GM19324 (cell line): Measurements from ENCODE around the gene CAPN3.

Experiments used
- ATAC-seq: cut with Tn5 transposase; IDR thresholded peaks from one replicate; pipeline ENCODE4 v1.9.1; 2021; ENCODE audit warnings: mild to moderate bottlenecking, moderate library complexity; ENCODE audit not compliant: unreplicated experiment, low FRiP score

The CAPN3 gene

DNA sequence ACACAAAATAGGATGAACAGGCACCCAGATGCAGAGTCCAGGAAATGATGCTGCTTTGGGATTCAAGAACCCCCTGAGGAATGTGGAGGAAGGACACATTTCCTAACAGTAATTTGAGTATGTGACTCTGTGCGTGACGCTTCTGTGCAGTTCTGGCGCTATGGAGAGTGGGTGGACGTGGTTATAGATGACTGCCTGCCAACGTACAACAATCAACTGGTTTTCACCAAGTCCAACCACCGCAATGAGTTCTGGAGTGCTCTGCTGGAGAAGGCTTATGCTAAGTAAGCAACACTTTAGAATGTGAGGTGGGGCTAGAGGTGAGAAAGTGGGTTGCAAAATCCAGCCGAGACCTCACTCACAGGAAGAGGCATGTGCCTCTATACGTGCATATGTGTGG is 28.3 kb downstream of the CAPN3 start:
- no peak for ATAC-seq

DNA sequence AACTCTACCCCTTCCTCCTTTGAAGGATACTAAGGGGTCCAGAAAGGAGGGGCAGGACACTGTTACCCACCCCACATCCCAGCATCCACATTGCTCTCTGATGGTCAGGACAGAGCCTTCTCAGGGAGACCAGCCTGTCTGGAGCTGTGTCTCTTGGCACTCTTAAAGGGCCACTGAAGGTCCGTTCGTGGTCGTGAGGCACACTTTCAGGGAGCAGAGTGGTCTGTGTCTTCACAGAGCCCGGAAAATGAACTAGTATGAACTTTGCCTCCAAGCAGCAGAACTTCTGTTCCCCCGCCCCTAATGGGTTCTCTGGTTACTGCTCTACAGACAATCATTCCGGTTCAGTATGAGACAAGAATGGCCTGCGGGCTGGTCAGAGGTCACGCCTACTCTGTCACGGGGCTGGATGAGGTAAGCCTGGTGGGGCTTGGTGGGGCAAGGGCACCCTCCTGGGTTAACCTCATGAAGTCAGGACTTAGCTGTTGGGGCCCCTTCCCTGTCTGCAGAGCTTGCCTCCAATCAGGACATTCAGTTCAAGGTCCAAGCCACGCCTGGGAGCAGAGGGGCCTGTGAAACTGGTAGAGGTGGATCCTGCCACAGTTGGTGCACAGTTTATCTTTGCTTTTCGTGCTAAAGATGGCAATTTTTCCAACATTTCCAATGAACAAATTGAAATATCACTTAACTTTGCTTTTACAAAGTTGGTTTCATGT is 33.2 kb downstream of the CAPN3 start:
- ATAC-seq = no peak

DNA sequence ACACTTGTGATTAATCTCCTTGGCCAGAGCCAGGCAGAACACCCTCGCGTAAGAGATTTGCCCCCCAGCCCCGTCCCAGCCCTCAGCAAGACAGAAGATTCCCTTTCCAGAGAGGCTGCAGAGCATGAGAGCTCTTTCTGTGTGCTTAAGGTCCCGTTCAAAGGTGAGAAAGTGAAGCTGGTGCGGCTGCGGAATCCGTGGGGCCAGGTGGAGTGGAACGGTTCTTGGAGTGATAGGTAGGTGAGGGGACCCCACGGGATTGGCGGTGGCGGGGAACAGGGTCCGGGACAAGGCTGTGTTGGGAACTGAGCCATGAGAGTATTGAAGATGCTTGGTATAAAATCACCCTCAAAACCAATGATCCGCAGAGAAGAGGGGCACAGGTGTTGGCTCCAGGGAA is 34.8 kb downstream of the CAPN3 start:
- ATAC-seq = no peak

DNA sequence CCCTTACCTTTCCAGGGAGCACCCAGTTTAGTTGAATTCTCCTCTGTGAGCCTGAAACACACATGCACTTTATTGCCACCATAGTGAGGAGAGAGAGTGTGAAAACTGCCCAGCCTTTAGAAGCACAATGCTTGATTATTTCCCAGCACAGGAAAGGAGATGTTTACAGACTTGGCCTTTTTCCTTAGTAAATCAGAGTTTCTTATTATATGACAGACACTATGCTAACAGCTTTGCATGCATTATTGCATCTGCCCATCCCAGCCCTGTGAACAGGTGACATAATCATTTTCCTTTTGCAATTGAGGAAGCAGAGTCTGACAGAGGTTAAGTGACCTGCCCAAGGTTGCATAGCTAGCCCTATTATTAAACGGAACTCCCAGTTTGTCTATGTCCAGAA is 36.5 kb downstream of the CAPN3 start:
- no peak for ATAC-seq

DNA sequence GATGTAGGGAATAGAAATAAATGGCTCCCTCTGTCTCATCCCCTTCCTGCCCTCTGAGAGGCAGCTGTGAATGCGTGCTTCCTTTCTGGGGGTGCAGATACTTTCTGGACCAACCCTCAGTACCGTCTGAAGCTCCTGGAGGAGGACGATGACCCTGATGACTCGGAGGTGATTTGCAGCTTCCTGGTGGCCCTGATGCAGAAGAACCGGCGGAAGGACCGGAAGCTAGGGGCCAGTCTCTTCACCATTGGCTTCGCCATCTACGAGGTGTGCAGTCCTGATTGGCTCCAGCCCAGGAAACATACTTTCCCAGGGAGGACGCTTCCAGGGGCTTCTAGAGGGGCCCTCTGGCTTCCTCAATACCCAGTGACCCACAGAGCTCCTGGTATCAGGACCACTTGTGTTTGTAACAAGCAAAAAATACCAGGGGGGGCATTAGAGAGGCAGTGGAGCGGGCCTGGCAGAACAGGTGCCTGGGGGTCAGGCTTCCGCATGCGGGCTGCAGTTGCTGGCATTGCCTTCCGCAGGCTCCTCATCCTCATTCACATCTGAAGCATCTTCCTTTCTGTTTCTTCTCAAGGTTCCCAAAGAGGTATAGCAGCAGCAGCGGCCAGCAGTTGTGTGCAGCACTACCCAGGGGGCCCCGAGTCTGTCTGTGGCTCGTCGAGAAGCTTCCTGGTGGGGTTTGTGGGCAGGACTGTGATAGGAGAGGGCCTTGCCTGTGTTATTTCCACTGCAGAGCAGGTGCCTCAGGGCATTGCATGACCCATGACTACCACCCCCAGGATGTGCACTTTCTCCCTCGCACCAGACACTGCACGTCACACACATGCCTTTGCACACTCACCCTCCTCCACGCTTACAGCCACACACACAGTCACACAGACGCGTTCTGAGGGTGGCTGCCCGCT is 42.5 kb downstream of the CAPN3 start:
- no peak for ATAC-seq

DNA sequence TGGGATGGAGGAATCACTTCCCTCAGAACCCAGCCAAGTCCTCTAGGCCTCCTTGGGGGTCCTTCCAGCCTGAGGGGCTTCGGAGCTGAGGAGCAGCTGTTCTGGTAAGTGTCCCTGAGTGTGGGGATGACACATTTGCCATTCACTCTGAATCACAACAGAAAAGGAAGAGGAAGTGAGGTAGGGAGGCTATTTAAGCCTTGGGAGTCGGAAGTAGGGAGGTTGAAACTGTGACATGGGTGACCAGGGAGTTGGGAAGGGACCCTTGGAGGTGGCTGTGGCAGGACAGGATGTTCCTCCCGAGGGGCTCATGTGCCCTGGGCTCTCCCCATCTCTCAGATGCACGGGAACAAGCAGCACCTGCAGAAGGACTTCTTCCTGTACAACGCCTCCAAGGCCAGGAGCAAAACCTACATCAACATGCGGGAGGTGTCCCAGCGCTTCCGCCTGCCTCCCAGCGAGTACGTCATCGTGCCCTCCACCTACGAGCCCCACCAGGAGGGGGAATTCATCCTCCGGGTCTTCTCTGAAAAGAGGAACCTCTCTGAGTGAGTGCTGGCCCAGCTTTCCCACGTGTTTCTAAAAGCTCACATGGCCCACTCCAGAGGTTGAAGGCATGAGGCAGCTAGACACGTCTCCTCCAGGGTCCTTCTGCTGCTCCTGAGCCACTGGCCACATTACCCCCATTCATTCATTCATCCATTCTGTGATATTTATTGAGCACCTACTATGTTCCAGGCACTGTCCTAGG is 43.3 kb downstream of the CAPN3 start:
- no peak for ATAC-seq

DNA sequence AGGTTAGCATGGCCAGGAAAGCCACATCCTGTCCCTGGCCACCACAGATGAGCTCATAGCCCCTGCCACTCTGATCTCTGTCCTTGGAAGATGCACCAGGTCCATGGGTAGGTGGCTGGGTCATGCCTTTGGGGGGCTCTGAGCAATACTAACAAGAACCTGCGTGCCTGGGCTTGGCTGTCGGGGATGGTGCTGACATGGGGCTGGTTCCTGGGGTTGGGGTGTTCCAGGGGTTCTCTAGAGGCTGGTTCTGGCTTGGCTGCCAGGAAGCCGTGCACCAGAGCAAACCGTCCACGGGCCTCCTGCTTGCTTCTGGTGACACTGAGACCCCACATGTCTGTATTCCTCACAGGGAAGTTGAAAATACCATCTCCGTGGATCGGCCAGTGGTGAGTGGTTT is 44.1 kb downstream of the CAPN3 start:
- no peak for ATAC-seq

DNA sequence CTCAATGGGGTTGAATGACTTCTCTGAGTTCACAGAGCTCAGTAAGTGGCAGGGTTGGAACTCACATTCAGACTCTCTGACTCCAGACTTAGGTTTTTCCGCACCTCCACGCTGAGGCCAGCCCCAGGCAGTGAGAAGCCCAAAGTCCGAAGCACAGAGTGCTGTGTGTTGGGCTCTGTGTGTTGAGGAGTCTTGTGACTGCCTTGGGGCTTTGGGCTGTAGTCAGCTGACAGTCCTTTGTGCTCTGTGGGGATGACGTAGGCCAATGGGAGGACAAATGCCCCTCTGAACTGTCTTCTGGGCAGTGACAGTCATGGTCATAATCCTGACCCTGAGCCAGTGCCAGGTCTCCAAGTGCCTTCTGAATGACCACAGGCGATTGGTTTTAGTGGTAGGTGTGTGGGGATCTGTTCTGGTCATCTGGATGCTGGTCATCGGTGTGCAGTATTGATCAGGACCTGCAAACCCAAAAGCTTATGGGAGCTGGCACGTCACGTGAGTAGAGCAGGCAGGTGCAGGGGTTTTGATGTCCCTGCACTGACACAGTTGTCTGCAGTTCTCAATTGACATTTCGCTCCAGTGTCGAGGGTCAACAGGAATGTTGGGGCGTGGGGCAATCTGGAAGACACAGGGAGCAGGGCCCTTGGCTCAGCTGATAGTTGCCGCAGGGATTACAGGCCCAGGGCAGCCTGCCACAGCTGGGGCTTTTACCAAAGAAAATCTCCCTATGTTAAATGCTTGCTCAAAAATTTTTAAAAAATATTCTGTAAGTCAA is 45.3 kb downstream of the CAPN3 start:
- no peak for ATAC-seq

DNA sequence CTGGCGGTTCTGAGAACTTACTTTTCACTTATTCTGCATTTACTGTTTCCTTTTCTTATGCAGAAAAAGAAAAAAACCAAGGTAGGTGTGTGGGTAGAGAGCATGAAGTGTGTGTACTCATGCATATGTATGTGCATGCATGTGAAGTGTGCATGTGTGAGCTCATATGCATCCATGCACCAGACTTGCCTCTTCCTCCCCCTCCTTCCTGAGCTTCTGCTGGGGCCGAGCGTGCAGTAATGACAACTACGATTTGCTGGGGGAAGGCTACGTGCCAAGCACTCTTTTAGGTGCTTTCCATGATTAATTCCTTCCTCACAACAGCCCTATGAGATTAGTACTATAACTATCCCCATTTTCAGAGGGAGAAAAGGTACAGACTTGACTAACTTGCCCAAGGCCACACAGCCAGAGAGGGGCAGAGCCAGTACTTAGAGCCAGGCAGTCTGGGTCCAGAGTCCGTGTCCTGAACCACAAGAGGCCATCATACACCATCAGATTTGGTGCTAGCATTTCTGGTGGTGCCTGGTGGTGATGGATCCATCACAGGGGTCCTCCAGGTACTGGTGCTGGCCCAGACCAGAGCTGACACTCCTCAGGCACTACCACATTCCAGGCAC is 46.7 kb downstream of the CAPN3 start:
- no peak for ATAC-seq

DNA sequence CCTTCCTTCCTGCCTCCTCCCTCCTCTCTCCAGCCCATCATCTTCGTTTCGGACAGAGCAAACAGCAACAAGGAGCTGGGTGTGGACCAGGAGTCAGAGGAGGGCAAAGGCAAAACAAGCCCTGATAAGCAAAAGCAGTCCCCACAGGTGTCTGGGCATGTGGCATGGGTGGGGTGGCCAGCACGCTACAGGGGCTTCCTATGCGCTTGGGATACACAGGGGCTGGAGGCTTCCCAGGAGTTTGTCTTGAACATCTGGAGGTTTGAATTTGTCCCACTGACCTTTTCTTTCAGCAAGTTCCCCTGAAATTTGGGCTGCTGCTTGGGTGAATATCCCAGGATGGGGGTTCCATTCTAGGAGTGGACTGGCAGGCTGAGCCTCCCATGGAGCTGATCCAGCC is 48.9 kb downstream of the CAPN3 start:
- no peak for ATAC-seq

DNA sequence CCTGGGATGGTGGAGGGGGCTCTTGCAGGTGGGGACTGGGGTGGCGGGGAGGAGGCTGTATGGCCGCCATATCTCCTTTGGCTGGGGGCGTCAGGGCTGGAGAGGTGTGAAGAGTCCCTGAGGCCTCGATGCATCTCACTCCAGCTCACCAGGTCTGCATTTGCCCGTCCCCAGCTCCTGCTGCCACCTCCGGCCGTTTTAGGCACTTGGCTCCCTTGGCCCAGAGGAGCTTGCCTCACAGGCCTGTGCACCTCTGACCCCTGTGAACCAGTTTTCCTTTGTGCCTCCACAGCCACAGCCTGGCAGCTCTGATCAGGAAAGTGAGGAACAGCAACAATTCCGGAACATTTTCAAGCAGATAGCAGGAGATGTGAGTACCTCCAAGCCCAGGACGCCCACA is 49.7 kb downstream of the CAPN3 start:
- no peak for ATAC-seq

DNA sequence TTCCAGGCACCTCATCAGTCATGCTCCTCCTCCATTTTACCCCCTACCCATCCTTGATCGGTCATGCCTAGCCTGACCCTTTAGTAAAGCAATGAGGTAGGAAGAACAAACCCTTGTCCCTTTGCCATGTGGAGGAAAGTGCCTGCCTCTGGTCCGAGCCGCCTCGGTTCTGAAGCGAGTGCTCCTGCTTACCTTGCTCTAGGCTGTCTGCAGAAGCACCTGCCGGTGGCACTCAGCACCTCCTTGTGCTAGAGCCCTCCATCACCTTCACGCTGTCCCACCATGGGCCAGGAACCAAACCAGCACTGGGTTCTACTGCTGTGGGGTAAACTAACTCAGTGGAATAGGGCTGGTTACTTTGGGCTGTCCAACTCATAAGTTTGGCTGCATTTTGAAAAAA is 52.6 kb downstream of the CAPN3 start:
- no peak for ATAC-seq

DNA sequence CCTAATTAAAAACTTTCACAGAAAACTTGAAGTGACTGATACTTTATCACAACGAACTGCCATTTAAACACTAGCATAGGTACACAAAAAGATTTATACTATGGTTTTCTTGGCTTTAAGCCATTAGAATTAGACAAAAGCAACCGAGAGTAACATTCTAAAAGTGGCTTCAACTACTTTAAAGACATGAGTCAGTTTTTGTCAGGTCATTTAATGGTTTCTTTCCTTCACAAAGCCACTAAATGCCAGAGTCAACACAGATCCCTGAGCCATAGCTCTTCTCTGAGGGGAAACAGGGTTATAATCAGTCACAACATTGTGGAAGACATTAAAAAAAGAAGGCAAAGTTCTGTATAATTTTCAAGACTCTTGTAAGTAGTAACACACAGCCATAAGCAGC is 54.6 kb downstream of the CAPN3 start:
- no peak for ATAC-seq

DNA sequence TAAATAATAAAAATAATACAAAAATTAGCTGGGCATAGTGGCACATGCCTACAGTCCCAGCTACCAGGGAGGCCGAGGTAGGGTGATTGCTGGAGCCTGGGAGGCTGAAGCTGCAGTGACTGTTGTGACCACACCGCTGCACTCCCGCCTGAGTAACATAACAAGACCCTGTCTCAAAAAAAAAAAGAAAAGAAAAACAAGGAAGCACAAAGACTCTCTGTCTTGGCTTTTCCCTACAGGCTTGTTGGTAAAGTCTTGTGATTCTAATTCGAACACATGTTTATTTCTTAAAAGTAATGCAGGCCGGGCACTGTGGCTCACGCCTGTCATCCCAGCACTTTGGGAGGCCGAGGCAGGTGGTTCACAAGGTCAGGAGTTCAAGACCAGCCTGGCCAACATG is 60.1 kb downstream of the CAPN3 start:
- no peak for ATAC-seq

DNA sequence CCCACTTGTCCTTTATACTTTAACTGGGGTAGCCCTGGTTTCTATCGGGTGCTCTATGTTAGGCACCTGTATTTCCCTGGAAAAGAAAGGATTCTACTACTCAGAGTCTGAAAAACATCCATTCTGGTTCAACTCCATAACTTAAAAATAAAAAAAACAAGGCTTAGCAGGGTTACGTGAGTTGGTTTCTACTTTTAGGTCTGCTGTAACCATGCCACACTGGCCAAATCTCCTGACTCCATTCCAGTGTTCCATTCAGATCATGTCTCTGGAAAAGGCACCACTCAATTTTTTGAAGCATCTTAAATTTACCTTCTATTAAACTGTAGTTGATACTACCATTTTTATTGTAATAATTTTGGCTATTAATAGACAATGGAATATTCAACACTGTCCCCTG is 62.1 kb downstream of the CAPN3 start:
- ATAC-seq = no peak

DNA sequence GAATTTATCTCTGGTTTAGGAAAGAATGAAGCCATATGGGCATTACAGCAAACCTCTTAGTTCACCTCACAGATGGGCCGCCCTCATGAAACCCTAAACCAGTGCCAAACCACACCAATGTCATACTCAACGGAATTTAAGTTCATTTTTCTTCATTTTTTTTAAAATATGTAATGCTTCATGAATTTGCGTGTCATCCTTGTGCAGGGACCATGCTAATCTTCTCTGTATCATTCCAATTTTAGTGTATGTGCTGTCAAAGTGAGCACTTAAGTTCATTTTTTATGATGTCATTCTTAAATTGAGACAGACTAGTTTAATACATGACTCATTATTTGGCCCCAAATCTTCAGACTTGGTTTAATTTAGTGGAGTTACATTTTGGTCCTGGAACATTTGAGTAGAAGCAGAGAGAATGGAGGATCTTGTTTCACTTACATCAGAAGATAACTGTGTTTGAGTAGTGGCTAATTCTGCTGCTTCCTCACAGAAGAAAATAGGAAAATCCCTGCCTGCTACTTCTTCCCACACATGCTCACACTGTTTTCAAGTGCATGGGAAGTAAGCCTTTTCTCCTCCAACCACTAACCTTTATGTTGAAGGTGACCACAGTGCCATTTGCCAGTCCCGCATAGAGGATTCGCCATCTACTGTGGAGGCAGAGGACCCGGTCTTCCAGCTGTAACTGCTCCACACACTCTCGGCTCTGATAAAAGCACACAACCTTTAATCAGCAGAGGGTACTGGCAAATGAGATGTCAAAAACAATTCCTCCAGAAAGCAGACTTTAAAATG is 68.3 kb downstream of the CAPN3 start:
- ATAC-seq = no peak

DNA sequence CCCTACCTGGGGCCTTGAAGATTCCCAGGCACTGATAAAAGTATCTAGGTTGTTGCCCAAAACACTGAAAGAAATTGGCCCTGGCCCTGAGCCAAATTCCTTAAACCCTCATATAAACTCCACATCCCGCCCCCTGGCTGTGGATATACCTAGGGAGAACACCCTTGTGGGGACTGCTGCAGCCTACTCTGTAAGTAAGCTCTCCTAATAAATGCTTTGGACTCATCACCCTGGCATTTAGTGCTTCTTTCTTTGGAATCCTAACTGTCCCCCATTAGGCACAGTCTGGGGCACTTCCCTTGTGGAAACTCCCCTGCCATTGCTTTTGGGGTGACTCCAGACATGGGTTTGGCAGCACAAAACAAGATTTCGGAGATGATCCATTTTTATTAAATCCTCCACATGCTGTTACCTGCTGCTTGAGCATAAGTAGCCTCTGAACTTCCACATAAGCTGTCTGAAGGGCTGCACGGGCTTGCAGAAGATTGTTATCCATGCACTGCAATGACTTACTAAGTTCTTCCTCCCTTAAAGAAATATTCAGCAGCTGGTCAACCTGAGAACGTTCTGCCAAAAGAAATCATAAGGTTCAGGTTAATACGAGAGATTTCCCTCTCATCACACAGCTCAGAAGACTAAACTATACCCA is 85.2 kb downstream of the CAPN3 start:
- ATAC-seq = no peak

DNA sequence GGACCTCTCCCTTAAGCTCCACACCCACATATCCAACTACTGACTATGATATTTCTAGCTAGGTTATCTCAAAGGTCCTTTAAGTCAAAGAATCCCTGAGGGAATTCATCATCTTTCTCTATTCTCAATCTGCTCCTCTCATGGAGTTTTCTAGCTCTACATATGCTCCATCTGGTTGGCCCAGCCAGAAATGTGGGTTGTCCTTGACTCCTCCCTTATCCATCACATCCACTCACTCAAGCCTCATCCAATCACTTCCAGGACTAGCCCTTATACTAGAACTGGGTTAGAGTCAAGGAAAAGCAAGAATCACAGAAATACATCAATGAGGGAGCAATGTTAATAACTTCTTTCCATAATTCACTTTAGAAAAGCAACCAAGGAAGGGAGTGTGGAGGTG is 86.2 kb downstream of the CAPN3 start:
- ATAC-seq = no peak

DNA sequence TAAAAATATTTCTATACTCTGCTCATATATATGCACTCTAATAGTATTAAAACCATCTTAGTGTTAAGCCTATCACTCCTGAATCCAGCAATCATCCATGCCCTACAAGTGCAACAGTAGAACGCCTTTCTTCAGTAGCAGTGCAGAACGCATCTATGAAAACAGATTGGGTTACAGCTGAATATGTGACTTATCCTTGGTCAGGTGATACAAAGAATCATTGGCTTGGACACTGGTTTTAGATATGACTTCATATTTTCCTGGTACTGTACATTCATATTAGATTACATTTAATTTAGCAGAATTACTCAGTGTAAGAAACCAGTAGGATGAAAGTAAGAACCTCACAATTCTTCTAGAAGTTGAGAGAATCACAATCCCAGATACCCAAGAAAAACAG is 88.3 kb downstream of the CAPN3 start:
- no peak for ATAC-seq
